Upper lobe of left lung (tissue), 6 donors: ENCODE results near the gene NDUFAF2. TPM values are rescaled to one million over a fixed set of nuclear protein-coding genes. Genes with fewer than 3 reads are reported as not detected.

Experiments used
- ATAC-seq, 2 donors: fragments of 200-7000 bp; cut with Tn5 transposase; one replicate each; pipeline ENCODE4 v1.9.1; 2022; ENCODE audit warnings: mild to moderate bottlenecking in 2 of 2, moderate library complexity in 2 of 2; ENCODE audit not compliant: low FRiP score in 2 of 2
- DNase-seq, 2 donors: peaks; one replicate each; pipeline ENCODE4 v3.0.0-alpha.2; 2019 to 2020
- H3K27ac ChIP-seq, 4 donors: fragments of 200-600 bp; sonication (generic); one replicate each; pipeline ENCODE4 v1.5.1; 2016 to 2019
- H3K27me3 ChIP-seq, 4 donors: fragments of 200-600 bp; sonication (generic); one replicate each; pipeline ENCODE4 v1.5.1; 2017 to 2019
- H3K36me3 ChIP-seq, 4 donors: fragments of 200-600 bp; sonication (generic); one replicate each; pipeline ENCODE4 v1.5.1; 2016 to 2019
- H3K4me1 ChIP-seq, 4 donors: fragments of 200-600 bp; sonication (generic); one replicate each; pipeline ENCODE4 v1.5.1; 2018 to 2019
- H3K4me3 ChIP-seq, 4 donors: fragments of 200-600 bp; sonication (generic); one replicate each; pipeline ENCODE4 v1.5.1; 2017 to 2019; ENCODE audit warnings: mild to moderate bottlenecking in 2 of 4, moderate library complexity in 1 of 4
- H3K9me3 ChIP-seq, 4 donors: fragments of 200-600 bp; sonication (generic); one replicate each; pipeline ENCODE4 v1.5.1; 2018 to 2019
- CTCF ChIP-seq, 6 experiments: fragments of 450-650 bp in 4 of 6; fragments of 200-600 bp in 2 of 6; sonication (generic) in 2 of 6; IDR thresholded peaks; one replicate each; pipeline ENCODE4 v1.5.1; 2016 to 2019; ENCODE audit warnings: antibody characterized with exemption in 6 of 6
- EP300 ChIP-seq, 4 donors: sonication (generic); formaldehyde crosslinking; IDR thresholded peaks; one replicate each; pipeline ENCODE4 v1.5.1; 2017; ENCODE audit warnings: antibody characterized with exemption in 4 of 4, control low read depth in 2 of 4
- POLR2A ChIP-seq, 4 donors: fragments of 450-650 bp; IDR thresholded peaks; one replicate each; pipeline ENCODE4 v1.5.1; 2016 to 2017; ENCODE audit warnings: antibody characterized with exemption in 4 of 4, mild to moderate bottlenecking in 2 of 4
- POLR2AphosphoS5 ChIP-seq, 2 donors: sonication (generic); formaldehyde crosslinking; IDR thresholded peaks; one replicate each; pipeline ENCODE4 v1.5.1; 2017; ENCODE audit warnings: antibody characterized with exemption in 2 of 2
- WGBS, 2 donors: methylation state at CpG; one replicate each; pipeline ENCODE4 v1.1.5; 2017 to 2018; 5-methylcytosine and 5-hydroxymethylcytosine counted together
- total RNA-seq, 6 donors: library from RNA; depleted of rRNA in 4 of 6; stranded (reverse); fragments of >200 nt in 4 of 6; gene quantifications; one replicate each; pipeline versions ENCODE4 v1.1.0 to v1.2.1, GENCODE V29; 2016 to 2021
- donor health status: DM: no; HTN: no; CAD: no; lungs with moderate emphysema.
- donor health status: DM: no; HTN: yes; CAD: no; lungs with severe emphysema.

The NDUFAF2 gene
- total RNA-seq, 6 donors from 2014 or later: 14.2 to 41.6 (median 20.5) TPM; not detected in 1

GRCh38 chr5:61141801-61142200 is 196.8 kb downstream of the NDUFAF2 start:
- WGBS, 2 donors: 53 to 75% methylated on average over 1 of the region's 1 CpG
- Histone ChIP-seq H3K4me1 (no peaks in the 10 kb centered on the region), H3K27ac (no peak overlapping the region), H3K36me3 (no peaks in the 10 kb centered on the region), H3K9me3 (no peaks in the 10 kb centered on the region), H3K4me3 (no peak overlapping the region), H3K27me3 (no peaks in the 10 kb centered on the region)
- TF ChIP-seq CTCF (IDR thresholded peaks at IDR 0.05) (no peak), POLR2AphosphoS5 (IDR thresholded peaks at IDR 0.05) (no peak), POLR2A (IDR thresholded peaks at IDR 0.05) (no peak), EP300 (IDR thresholded peaks at IDR 0.05) (no peak)
- ATAC-seq (no peak), DNase-seq (no peak)

DNA sequence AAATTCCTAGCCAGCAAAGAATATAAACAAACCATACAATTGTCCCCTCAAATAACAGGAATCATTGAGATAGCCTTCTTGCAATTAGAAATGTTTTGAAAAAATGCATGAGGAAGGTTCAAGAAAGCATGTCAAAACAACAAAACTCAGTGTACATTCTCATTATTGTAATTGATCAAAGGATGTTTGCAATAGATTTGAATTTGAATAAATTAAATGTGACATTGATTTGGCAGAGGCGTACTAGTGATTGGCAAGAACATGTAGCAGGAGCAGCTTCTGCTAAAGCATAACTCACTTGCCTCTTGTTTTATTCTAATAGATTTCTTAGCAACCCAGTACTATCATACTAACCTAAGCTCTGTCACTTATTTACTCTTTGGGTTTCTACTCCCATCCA is 197.4 kb downstream of the NDUFAF2 start:
- DNase-seq: no peak
- H3K27me3 ChIP-seq: no peaks in the 10 kb centered on the region
- 79 to 85% methylated on average over 1 of the region's 1 CpG for WGBS, 2 donors

DNA sequence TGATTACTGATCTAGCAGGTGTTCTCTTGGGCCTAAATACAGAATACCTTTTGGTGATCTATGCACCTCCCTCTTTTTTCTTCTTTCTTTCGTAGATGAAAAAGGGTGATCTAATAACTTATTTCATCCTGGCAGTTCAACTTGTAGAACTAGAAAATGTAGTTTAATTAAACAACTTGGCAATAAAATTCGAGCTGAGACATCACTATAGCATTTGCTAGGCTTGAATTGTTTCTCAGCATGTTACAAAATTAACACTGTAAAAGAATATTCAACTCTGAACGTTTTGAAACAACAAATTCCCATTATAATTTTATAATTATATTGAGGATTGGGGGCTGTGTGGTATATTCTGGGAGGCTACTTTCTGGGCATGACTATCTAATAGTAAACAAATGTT is 197.8 kb downstream of the NDUFAF2 start:
- Histone ChIP-seq H3K27me3 (no peaks in the 10 kb centered on the region), H3K27ac (no peak overlapping the region), H3K9me3 (no peaks in the 10 kb centered on the region), H3K36me3 (no peaks in the 10 kb centered on the region), H3K4me3 (no peak overlapping the region), H3K4me1 (no peaks in the 10 kb centered on the region)
- no peak for DNase-seq
- no peak for TF ChIP-seq POLR2AphosphoS5 (IDR thresholded peaks at IDR 0.05)
- TF ChIP-seq POLR2A (IDR thresholded peaks at IDR 0.05): no peak
- TF ChIP-seq CTCF (IDR thresholded peaks at IDR 0.05): no peak
- no peak for TF ChIP-seq EP300 (IDR thresholded peaks at IDR 0.05)
- 73 to 79% methylated on average over 3 of the region's 3 CpGs for WGBS, 2 donors
- no peak for ATAC-seq

More for the DNA sequence above, 197.4 kb downstream of the NDUFAF2 start:
- no peaks in the 10 kb centered on the region for H3K9me3 ChIP-seq
- no peak overlapping the region for H3K27ac ChIP-seq
- H3K4me3 ChIP-seq: no peak overlapping the region
- no peak for ATAC-seq
- H3K4me1 ChIP-seq: no peaks in the 10 kb centered on the region
- TF ChIP-seq POLR2AphosphoS5 (IDR thresholded peaks at IDR 0.05) (no peak), CTCF (IDR thresholded peaks at IDR 0.05) (no peak), POLR2A (IDR thresholded peaks at IDR 0.05) (no peak)
- H3K36me3 ChIP-seq: no peaks in the 10 kb centered on the region

GRCh38 chr5:61148515-61148914 is 203.5 kb downstream of the NDUFAF2 start:
- DNase-seq (no peak), ATAC-seq (no peak)
- Histone ChIP-seq H3K9me3 (no peaks in the 10 kb centered on the region), H3K4me1 (no peaks in the 10 kb centered on the region), H3K36me3 (no peaks in the 10 kb centered on the region), H3K27ac (no peak overlapping the region), H3K27me3 (no peaks in the 10 kb centered on the region), H3K4me3 (no peak overlapping the region)
- TF ChIP-seq POLR2A (IDR thresholded peaks at IDR 0.05) (no peak), POLR2AphosphoS5 (IDR thresholded peaks at IDR 0.05) (no peak), CTCF (IDR thresholded peaks at IDR 0.05) (no peak), EP300 (IDR thresholded peaks at IDR 0.05) (no peak)

- peaks cover 0 to 10% (median 1%) of the 10 kb centered on the region in 4 donors for H3K36me3 ChIP-seq
Measured at GRCh38 chr5:61151893-61152292, 206.9 kb downstream of the NDUFAF2 start.

More at GRCh38 chr5:61151893-61152292, 206.9 kb downstream of the NDUFAF2 start:
- ATAC-seq (no peak), DNase-seq (no peak)
- no peak overlapping the region for H3K27ac ChIP-seq
- H3K4me3 ChIP-seq: no peak overlapping the region
- WGBS, 2 donors: 82 to 88% methylated on average over 2 of the region's 2 CpGs
- H3K27me3 ChIP-seq: no peaks in the 10 kb centered on the region
- TF ChIP-seq CTCF (IDR thresholded peaks at IDR 0.05): no peak
- no peak for TF ChIP-seq POLR2AphosphoS5 (IDR thresholded peaks at IDR 0.05)
- TF ChIP-seq EP300 (IDR thresholded peaks at IDR 0.05): no peak
- TF ChIP-seq POLR2A (IDR thresholded peaks at IDR 0.05): no peak
- no peaks in the 10 kb centered on the region for H3K9me3 ChIP-seq
- no peaks in the 10 kb centered on the region for H3K4me1 ChIP-seq
